ENCODE results near the gene SPO11.

Gene SPO11

DNA sequence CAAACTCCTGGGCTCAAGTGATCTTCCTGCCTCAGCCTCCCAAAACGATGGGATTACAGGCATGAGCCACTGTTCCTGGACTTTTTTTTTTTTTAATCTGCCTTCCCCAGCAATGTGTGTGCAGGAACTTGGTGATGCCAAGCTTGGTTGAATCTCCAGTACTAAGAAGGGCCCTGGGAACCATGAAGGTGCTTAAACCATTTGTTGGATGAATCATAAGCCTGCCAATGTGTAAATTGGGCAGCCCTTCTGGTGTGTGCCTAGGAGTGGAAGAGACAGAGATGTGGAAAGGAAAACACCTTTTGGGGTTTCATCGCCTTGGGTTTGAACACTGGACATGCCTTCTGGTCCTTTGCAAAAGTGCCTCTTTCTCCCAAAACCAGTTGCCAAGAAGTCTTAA lies 7.1 kb upstream of the SPO11 start:
- no peak overlapping the region for H3K27ac ChIP-seq
- no peaks in the 10 kb centered on the region for H4K20me1 ChIP-seq (ENCODE audit: insufficient read depth)
- no peaks in the 10 kb centered on the region for H3K36me3 ChIP-seq (ENCODE audit: insufficient read depth)
- H3K4me1 ChIP-seq (ENCODE audit: low read depth, poor library complexity, severe bottlenecking): no peaks in the 10 kb centered on the region
- TF ChIP-seq, protein P1, sequence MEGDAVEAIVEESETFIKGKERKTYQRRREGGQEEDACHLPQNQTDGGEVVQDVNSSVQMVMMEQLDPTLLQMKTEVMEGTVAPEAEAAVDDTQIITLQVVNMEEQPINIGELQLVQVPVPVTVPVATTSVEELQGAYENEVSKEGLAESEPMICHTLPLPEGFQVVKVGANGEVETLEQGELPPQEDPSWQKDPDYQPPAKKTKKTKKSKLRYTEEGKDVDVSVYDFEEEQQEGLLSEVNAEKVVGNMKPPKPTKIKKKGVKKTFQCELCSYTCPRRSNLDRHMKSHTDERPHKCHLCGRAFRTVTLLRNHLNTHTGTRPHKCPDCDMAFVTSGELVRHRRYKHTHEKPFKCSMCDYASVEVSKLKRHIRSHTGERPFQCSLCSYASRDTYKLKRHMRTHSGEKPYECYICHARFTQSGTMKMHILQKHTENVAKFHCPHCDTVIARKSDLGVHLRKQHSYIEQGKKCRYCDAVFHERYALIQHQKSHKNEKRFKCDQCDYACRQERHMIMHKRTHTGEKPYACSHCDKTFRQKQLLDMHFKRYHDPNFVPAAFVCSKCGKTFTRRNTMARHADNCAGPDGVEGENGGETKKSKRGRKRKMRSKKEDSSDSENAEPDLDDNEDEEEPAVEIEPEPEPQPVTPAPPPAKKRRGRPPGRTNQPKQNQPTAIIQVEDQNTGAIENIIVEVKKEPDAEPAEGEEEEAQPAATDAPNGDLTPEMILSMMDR (conservative IDR thresholded peaks at IDR 0.05; ENCODE audit: low read depth, low read length): no peak
- H3K4me3 ChIP-seq (IDR thresholded peaks at IDR 0.05; ENCODE audit: insufficient read depth, low read depth, low read length): no peak overlapping the region
- H3K9ac ChIP-seq: no peak overlapping the region
- no peak overlapping the region for H3K4me2 ChIP-seq
- no peaks in the 10 kb centered on the region for H3K79me2 ChIP-seq (ENCODE audit: insufficient read depth, low read depth)
- H2AFZ ChIP-seq (ENCODE audit: low read depth): no peak overlapping the region
- no peaks in the 10 kb centered on the region for H3K27me3 ChIP-seq (ENCODE audit: insufficient read depth, low read depth)

- H3K27me3 ChIP-seq (ENCODE audit: insufficient read depth, low read depth): no peaks in the 10 kb centered on the region
- H4K20me1 ChIP-seq (ENCODE audit: insufficient read depth): no peaks in the 10 kb centered on the region
- H3K4me2 ChIP-seq: no peak overlapping the region
- no peak overlapping the region for H3K4me3 ChIP-seq (IDR thresholded peaks at IDR 0.05; ENCODE audit: insufficient read depth, low read depth, low read length)
- no peak overlapping the region for H3K9ac ChIP-seq
- no peaks in the 10 kb centered on the region for H3K36me3 ChIP-seq (ENCODE audit: insufficient read depth)
- no peak overlapping the region for H3K27ac ChIP-seq
- no peak overlapping the region for H2AFZ ChIP-seq (ENCODE audit: low read depth)
- TF ChIP-seq, protein P1 (conservative IDR thresholded peaks at IDR 0.05; ENCODE audit: low read depth, low read length): no peak
- no peaks in the 10 kb centered on the region for H3K79me2 ChIP-seq (ENCODE audit: insufficient read depth, low read depth)
- no peaks in the 10 kb centered on the region for H3K4me1 ChIP-seq (ENCODE audit: low read depth, poor library complexity, severe bottlenecking)
These were observed 6.6 kb upstream of the SPO11 start for GRCh38 chr20:57323034-57323433.

GRCh38 chr20:57325632-57326356 lies 3.8 kb upstream of the SPO11 start:
- no peaks in the 10 kb centered on the region for H3K27me3 ChIP-seq (ENCODE audit: insufficient read depth, low read depth)
- H3K4me3 ChIP-seq (IDR thresholded peaks at IDR 0.05; ENCODE audit: insufficient read depth, low read depth, low read length): no peak overlapping the region
- no peak overlapping the region for H2AFZ ChIP-seq (ENCODE audit: low read depth)
- H3K27ac ChIP-seq: no peak overlapping the region
- no peaks in the 10 kb centered on the region for H3K79me2 ChIP-seq (ENCODE audit: insufficient read depth, low read depth)
- no peak overlapping the region for H3K9ac ChIP-seq
- no peaks in the 10 kb centered on the region for H3K36me3 ChIP-seq (ENCODE audit: insufficient read depth)
- no peak overlapping the region for H3K4me2 ChIP-seq
- no peaks in the 10 kb centered on the region for H4K20me1 ChIP-seq (ENCODE audit: insufficient read depth)
- TF ChIP-seq, protein P1 (conservative IDR thresholded peaks at IDR 0.05; ENCODE audit: low read depth, low read length): no peak
- H3K4me1 ChIP-seq (ENCODE audit: low read depth, poor library complexity, severe bottlenecking): no peaks in the 10 kb centered on the region

DNA sequence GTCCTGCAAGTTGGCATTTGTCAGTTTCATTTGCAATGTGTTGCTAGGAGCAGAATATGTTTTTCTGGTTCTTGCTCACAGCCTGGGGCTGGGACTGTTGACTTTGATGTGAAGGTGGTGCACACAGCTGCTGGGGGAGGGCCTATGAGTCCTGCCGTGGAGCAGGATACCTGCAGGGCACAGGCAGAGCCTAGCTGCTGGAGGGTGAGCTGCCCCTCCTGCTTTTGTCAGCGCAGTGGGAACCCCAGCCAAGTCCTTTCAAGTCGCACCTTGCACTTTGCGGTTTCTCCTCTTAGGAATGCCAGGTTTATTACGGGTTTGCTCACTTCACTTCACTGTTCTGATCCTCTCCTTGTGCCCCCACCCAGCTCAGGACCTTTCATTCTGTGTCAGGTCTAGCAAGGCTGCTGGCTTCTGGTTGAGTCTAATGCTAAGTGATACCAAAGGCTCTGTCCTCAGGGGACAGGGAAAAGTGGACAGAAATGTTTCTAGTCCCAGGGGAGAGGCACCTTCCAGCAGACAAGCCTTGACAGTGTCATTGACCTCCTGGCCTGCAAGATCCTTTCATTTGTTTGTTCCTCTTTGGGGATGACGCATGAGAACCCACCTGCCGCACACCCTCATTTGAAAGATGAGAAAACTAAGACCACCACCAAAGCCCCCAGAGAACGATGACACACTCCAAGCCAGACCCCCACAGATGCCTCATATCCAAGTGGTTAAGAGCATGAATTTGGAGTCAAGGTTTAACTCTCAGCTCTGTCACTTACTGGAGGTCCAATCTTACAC lies 2.7 kb upstream of the SPO11 start:
- H3K27ac ChIP-seq: no peak overlapping the region
- no peak overlapping the region for H3K4me2 ChIP-seq
- TF ChIP-seq, protein P1 (conservative IDR thresholded peaks at IDR 0.05; ENCODE audit: low read depth, low read length): no peak
- H2AFZ ChIP-seq (ENCODE audit: low read depth): no peak overlapping the region
- H3K79me2 ChIP-seq (ENCODE audit: insufficient read depth, low read depth): no peaks in the 10 kb centered on the region
- H3K4me3 ChIP-seq (IDR thresholded peaks at IDR 0.05; ENCODE audit: insufficient read depth, low read depth, low read length): no peak overlapping the region
- H3K9ac ChIP-seq: no peak overlapping the region
- no peaks in the 10 kb centered on the region for H3K36me3 ChIP-seq (ENCODE audit: insufficient read depth)
- H3K4me1 ChIP-seq (ENCODE audit: low read depth, poor library complexity, severe bottlenecking): peaks cover under 1% of the 10 kb centered on the region
- no peaks in the 10 kb centered on the region for H4K20me1 ChIP-seq (ENCODE audit: insufficient read depth)
- H3K27me3 ChIP-seq (ENCODE audit: insufficient read depth, low read depth): no peaks in the 10 kb centered on the region

All from KMS-11 (cell line).